HG03097 (cell line): ENCODE results near the gene AEBP1.
"Not testable (repeated sequence)": the region's sequence is repeated elsewhere in the genome, so short reads cannot be mapped to it uniquely, and the experiment has no call there.

Source experiments
- ATAC-seq: cut with Tn5 transposase; IDR thresholded peaks from one replicate; pipeline ENCODE4 v1.9.1; 2021; ENCODE audit not compliant: unreplicated experiment, low FRiP score

The AEBP1 gene

DNA sequence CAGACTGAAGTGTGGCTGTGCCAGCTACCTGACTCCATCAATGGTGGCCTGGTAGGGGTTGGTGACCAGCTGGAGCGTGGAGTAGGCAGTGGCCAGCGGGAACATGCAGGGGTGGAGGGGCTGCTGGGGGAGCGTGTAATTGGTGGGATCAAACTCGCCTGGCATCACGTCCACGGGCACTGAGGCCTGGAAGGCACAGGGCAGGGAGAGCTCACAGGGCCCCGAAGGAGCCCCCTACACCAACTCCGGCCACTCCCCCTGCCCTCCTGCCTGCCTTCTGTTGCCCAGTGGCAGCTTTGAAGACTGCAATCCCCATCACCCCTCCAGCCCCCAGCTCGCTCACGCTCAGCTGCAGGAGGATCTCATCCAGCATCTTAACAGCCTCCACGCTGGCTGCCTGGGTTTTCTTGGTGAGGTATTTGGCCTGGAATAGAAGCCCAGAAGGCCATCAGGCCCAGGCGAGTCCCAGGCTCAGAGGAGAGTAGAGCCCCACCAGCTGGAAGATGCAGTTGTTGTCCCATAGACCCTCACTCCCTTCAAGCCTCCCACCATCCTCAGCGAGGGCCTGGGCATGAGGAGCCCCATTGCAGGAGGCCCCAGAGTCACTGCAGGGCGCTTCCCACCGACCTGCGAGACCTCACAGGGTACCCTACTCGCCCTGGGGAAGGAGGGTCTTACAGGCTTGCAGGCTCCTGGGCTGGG is 12.1 kb downstream of the AEBP1 start:
- no peak for ATAC-seq

DNA sequence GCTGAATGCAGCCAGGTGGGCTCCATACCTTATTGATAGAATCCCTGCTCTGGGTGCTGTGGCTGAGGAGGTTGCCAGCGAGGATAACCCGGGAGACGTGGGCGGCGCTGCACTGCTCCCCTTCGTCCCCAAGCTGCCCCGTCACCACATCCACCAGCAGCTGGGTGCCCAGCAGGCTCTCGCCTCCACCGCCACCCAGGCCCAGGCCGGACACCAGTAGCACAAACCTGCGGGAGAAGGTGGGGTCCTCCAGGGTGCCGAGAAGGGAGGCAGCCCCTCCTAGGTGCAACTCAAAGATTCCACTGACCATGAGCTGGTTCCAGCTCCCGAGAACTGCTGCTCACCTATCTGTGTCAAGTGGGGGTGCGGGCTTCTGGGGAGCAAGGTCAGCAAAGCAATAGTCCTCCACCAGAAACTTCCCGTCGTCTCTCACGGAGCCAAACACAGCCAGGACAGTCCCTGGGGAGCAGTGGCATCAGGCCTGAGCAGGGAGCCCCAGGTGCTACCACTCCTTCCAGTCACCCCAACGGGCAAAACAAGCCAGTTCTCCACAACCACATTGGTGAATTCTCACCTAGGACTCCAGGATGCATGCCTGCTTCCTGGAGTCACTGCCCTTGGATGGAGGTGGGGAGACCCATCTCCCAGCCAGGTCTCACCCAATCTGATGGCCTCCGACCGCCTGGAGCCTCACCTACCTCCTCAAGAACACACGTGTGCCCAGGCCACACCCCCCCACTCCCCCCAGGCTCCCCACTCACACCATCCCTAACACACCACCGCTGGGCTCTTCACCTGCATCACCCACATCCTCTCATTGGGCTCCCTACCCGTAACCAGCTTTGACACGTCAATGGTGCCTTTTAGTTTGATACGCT is 12.9 kb downstream of the AEBP1 start:
- no peak for ATAC-seq

DNA sequence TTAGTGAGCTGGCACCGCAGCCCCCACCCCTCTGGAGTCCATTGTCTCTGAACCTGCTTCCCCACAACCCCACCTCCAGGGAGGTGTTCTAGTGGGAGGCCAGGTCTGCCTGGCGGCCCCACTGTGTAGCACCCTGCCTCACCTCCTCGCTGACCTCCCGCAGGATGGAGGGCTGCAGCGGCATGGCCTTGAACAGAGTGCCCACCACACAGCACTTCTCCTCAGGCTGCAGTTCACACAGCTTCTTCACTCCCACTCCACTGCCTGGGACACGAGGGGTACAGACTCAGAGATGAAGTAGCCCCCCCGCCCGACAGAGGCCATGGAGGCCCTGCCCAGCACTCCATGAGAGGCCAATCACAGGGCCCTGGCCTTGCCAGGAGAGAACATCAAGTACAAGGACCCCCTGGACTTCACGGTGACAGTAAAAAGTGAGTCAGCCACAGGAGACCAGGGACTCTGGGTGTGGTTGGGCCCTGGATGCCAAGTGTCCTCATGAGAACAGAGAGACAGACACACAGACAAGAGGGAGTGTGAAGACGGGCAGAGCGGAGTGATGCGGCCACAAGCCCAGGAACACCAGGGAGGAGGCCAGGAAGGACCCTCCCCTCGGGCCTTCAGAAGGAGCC is 13.8 kb downstream of the AEBP1 start:
- no peak for ATAC-seq

DNA sequence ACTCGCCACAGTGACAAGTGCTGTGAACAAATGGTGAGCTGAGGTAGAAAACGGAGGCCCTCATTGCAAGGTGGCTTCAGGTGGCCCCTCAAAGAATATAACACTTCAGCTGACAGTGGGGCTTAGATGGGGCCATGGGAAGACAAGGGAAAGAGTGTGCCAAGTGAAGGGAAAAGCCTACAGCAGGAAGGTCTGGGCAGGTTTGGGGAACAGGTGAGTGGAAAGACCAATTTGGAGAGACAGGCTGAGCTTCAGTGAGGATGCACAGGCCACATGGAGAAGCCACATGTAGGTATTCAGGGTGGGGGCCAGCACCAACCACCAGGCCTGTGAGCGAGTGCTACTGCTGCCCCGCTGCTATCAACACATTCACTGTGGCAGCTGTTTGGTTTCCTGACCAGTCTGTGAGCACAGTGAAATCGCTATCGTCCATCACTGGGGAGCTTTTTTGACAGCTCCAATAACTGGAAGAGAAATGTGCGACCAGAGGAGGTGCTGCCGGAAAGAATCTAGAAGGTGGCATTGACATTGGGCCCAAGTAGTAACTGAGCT is 15.8 kb downstream of the AEBP1 start:
- no peak for ATAC-seq

DNA sequence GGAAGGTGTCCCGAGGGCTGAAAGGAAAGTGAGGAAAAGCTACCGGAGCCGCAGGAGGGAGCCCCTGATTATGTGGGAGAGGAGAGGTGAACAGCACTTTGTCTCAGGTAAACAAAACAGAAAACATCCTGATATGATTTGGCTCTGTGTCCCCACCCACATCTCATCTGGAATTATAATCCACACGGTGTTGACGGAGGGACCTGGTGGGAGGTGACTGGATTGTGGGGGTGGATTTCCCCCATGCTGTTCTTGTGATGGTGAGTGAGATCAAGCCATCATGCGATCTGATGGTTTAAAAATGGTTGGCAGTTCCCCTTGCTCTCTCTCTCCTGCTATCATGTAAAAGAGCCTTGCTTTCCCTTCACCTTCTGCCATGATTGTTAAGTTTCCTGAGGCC is 16.2 kb downstream of the AEBP1 start:
- no peak for ATAC-seq

DNA sequence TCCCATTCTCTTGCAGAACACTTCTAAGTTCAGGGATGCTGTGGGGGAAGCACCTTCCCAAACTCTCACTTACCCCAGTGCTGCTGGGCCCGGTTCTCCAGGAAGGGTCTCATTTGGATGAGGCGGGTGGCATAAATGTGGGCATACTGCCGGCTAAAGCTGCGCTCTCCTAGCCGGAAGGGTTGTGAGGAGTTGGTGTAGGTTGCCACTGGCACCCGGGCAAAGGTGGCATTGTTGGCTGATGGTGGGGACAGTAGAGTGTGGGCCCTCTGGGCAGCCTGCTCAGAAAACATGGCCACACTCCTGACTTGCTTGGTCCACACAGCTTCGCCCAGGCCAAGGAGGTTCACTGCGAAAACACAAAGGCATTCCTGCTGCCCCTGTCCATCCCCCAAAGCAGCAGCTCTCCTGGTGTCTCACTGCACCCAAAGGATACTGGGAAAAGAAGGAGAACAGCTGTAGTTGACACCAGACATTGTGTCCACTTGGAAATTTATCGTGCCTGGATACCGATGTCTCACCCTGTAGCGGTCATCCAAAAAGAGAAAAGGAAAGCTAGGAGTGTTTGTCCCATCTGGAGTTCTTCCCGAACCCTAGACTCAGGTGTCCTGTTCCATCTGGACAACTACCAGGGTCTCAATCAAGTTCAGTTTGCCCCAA is 17.7 kb downstream of the AEBP1 start:
- no peak for ATAC-seq

DNA sequence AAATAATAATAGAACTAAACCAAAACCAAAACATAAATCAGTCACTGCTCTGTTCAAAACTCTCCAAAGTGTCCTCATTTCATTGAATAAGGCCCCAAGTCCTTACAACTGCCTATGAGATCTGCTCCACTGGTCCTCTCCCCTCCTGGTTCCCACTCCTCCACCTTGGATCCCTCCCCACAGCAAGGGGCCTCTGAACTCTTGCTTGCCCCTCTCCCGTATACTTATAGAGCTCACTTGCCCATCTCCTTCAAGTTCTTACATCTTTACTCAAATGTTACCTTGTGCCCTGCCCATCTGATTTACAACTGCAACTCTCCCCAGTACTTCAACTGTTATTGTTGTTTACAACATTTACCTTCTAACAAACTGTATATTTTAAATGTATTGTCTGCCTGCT is 18.4 kb downstream of the AEBP1 start:
- ATAC-seq, result no peak

DNA sequence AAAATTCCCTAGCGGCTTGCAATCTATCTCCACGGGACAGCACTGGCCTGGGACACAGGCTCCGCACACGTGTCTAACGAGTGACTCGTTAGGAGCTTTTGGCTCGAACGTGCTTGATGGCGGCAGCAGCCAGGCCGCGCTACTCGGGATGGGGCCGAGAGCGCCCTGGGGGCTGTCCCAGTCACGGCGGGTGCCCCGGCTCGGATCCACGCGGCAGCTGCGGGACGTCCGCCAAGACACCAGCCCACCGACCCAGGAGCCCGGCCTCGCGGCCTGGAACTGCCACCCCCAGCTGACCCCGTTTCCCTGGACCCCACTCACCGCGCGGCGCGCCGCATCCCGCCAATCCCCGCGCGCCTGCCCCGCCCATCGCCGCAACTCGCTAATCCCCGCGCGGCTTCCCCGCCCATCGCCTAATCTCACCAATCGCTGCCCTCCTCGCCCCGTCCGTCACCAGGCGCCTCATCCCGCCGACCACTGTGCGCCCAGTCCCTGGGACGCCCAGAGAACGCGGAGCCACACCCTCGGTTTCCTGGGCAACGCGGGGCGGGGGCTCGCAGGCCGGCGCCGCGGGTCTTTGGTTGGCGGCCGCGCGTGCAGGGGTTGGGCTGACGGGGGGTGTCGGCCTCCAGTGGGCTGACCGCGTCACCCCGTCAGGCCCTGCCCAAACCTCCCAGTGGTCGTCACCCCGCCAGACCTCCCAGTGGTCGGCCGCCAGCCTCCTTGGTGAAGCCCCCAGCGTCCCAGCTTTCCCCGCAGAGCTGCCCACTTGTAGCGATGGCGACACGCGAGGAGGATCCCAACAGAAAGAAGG is 19.3 kb downstream of the AEBP1 start, which contains the start of gene POLD2:
Gene POLD2, minus strand, starts transcription at position 359 of the 814 bp plus-strand sequence. CDS start 1,495 bp downstream, outside the sequence.
- peak; percentile 98 for ATAC-seq

DNA sequence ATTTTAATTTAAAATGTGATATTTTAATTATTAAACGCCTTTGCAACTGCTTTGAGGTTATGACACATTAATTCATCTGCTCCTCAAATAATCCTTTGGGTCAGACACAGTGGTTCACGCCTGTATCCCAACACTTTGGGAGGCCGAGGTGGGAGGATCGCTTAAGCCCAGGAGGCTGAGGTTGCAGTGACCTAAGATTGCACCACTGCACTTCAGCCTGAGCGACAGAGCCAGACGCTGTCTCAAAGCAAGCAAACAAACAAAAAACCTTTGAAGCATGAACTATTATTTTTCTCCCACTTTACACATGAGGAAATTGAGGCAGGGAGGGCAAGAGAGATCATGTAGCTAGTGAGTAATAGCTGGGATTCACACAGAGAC is 20.7 kb downstream of the AEBP1 start:
- no peak for ATAC-seq

DNA sequence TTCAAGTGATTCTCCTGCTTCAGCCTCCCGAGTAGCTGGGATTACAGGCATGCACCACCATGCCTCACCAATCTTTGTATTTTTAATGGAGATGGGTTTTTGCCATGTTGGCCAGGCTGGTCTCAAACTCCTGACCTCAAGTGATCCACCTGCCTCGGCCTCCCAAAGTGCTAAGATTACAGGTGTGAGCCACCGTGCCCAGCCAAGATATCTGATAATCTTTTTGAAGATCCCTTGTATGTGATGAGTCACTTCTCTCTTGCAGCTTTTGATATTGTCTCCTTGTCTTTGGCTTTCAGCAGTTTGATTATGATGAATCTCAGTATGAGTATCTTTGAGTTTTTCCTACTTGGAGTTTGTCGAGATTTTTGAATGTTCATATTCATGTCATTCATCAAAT is 22.4 kb downstream of the AEBP1 start:
- ATAC-seq, result not testable (repeated sequence)

DNA sequence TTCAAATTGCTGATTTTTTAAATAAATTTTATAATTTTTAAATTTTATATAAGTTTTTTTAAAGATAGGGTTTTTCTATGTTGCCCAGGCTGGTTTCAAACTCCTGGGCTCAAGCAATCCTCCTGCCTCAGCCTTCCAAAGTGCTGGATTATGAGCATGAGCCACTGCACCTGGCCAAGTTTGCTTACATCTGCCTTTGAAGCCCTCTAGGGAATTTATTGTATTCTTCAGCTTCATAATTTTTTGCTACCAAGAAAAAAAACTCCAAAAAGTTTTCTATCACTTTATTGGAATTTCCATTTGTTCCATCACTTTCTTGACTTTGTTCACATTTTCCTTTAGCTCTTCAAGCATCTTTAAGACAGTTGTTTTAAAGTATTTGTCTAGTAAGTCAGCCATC is 23.0 kb downstream of the AEBP1 start:
- ATAC-seq, result no peak

DNA sequence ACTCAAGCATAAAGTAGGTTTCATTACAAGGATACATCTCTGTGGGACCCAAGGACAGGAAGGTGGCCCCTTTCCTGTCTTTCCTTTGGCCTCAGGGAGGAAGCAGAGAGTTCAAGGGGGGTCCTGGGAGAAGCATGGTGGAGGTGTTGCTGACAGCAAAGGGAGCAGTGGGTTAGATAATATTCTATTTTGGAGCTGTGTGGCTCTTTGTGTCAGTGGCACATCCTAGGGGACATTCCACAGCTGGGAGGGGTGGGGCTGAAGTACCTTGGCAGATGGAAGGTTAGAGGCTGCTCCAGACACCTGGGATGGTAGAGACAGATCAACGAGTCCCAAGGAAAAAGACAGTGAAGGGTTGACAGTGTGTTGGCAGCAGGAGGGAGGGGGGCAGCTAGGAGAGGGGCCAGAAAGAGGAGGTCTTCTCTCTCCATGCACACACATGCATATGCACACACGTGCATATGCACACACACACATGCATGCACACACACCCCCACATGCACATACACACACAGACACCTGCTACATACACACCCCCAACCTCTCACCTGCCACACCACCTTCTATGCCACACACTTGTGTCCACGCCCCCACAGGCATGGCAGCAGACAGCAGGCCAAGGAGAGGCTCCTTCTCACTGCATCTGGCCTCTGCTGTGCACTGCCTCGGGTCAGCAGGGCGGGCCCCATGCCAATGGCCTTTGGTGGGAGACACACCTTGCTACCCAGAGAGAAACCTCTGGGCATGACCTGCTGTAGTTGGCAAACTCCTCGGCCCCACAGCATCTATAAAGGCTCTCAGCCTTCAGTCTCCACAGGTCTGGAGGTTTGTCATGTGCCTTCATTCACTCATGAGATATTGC is 24.8 kb downstream of the AEBP1 start:
- ATAC-seq, result no peak

DNA sequence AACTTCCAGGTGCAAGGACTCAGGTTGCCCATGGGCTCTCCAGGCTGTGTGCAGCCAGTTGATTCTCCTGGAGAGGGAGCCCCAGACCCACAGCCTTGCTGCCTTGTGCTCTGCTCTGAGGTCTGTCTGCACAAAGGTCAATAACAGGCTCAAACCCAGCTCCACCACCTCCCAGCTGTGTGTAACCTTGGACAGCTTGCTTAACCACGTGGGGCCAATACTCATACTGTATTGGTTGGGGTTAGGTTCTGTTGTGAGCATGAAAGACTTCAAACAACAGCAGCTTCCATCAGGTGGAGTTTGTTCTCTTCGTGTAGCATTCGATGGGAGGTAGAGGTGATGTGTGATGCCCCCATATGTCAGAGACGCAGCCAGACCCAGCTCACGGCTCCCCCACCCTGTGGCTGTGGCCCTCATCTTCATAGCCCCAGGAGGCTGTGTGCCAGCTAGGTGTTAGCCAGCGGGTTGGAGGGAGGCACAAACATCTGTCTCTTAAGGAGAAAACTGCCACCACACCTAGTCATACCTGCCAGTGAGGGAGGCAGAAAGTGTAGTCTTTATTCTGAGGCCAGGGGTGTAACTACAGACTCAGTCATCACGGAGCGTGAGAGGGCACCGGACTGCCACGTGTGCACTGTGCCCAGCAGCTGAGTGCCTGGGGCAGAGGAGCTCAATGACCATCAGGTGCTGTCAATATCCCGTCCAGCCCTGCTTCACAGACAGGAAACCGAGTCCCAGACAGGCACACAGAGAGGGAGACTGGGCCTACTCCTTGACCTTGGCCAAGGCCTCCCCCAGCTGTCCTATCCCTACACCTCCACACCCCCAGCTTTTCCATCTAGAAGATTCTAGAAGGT is 27.3 kb downstream of the AEBP1 start:
- no peak for ATAC-seq

DNA sequence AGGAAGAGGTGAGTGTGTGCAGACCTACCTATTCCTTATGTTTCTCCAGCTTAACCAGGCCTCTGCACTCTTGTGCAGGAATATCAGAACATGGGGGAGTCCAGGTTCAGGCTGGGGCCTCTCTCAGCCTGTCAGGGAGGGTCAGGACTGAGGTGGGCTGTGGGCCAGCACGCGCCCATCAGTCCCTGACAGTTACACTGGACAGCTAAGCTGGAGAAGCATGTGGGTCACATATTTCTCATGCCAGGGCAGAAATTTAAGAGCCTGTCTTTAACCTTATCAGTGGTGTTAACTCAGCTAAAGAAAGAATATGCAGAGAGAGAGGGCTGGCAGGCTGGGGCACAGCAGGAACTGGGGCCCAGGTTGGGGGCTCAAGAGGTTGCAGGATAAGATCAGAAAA is 27.9 kb downstream of the AEBP1 start:
- ATAC-seq, result no peak

DNA sequence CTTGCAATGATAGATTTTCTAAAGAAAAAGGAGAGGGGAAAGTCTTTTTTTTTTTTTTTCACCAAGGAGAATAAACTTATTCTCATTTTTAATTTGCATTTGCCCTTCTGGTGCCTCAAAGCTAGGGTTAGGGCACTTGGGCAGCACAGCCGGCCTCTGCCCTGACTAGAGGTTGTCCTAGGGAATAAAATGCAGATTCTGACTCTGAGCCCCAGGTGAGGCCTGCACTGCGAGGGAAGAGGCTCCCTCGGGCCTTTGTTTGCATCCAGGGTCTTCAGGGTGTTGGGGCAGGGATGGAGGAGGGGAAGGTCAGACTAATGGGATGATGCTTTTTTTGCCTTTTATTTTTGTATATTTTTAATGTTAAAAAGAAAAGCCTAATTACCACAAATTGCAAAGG is 29.1 kb downstream of the AEBP1 start:
- no peak for ATAC-seq

DNA sequence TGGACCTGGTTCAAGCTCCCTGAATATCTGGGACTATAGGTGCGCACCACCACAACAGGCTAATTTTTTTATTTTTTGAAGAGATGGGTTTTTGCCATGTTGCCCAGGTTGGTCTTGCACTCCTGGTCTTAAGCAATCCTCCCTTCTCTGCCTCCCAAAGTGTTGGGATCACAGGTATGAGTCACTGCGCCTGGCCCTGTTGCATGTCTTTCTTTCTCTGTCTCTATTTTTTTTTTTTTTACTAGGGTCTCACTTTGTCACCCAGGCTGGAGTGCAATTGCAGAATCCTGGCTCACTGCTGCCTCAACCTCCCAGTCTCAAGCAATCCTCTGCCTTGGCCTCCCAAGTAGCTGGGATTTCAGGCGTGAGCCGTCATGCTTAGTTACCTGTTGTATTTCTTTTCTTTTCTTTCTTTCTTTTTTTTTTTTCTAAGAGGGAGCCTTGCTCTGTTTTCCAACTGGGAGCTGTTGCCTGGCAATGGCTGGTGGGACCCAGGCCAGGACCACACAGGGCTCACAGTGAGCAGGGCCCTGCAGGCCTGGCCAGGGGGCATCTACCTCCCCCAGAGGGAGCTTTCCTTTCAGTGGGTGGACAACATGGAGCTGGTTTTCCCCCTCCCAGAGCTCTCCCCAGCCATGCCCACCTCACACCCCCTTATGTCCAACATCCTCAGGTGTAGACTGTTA is 30.9 kb downstream of the AEBP1 start:
- ATAC-seq, result no peak

DNA sequence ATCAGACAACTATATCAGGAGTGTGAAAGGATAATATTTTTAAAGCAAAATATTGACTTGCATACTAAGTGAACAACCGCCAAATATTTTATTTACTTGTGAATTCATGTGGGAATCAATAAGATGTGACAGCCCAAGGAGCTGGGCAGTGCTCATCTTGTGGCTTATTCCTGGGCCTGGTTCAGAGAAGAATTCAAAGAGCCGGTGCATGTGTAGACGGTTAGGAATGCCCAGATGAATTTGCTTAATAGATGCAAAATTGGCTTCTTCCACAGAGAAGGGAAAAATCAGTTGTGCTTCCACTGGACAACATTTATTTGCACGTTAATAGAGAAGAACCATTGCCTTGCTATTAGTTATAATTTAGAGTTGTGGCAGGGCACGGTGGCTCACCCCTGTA is 32.6 kb downstream of the AEBP1 start:
- no peak for ATAC-seq
